Mesodermal cell (in vitro differentiated cells): ENCODE results near the gene LVRN. TPM values are rescaled to one million over a fixed set of nuclear protein-coding genes. Genes with fewer than 3 reads are reported as not detected.
"Not testable (repeated sequence)": the region's sequence is repeated elsewhere in the genome, so short reads cannot be mapped to it uniquely, and the experiment has no call there.

ENCODE experiments used
- H3K27ac ChIP-seq: 2 replicates; pipeline ENCODE4 v1.7.0; 2013; ENCODE audit warnings: mild to moderate bottlenecking, low read depth, low read length, moderate library complexity; ENCODE audit not compliant: severe bottlenecking
- H3K36me3 ChIP-seq: 2 replicates; pipeline ENCODE4 v1.7.1; 2013; ENCODE audit warnings: mild to moderate bottlenecking, low read length, moderate library complexity; ENCODE audit not compliant: control insufficient read depth, insufficient read depth
- H3K4me1 ChIP-seq: one replicate; pipeline ENCODE4 v1.7.1; 2013; ENCODE audit warnings: mild to moderate bottlenecking, low read length; ENCODE audit not compliant: insufficient read depth, control insufficient read depth, poor library complexity, severe bottlenecking
- H3K4me3 ChIP-seq: 2 replicates; pipeline ENCODE4 v1.7.0; 2013; ENCODE audit warnings: low read length, control low read depth, mild to moderate bottlenecking; ENCODE audit not compliant: insufficient read depth, poor library complexity, severe bottlenecking; ENCODE audit errors: extremely low read depth
- H3K9me3 ChIP-seq: 2 replicates; pipeline ENCODE4 v1.7.1; 2013; ENCODE audit warnings: mild to moderate bottlenecking, low read length, moderate library complexity; ENCODE audit not compliant: control insufficient read depth
- WGBS, 2 experiments: methylation state at CpG; one replicate each; pipeline ENCODE4 v1.1.5; 2013; ENCODE audit warnings: missing lambda C conversion rate in 2 of 2; ENCODE audit not compliant: insufficient coverage in 2 of 2; 5-methylcytosine and 5-hydroxymethylcytosine counted together
- polyA plus RNA-seq, 2 experiments: library from polyadenylated mRNA; stranded (reverse); fragments of 50-300 nt; gene quantifications; one replicate each; pipeline ENCODE4 v1.2.3, GENCODE V29; 2013

LVRN gene
- polyA plus RNA-seq (2013, experiment 1 of 2): 0.63 TPM
- 0.81 TPM for polyA plus RNA-seq (2013, experiment 2 of 2)

- H3K4me1 ChIP-seq: peaks cover 3% of the 10 kb centered on the region
- H3K4me3 ChIP-seq: peak within 1 kb of the TSS; percentile 31
- no peak within 1 kb of the TSS for H3K27ac ChIP-seq
- no peaks in the 10 kb centered on the region for H3K9me3 ChIP-seq
- 0 to 16% methylated on average over 5 to 8 of the region's 18 CpGs for WGBS, 2 experiments
- H3K36me3 ChIP-seq: no peaks in the 10 kb centered on the region
Observed at GRCh38 chr5:115962239-115962564, at the start of gene LVRN. Gene LVRN (plus strand): TSS chr5:115962475. CDS start chr5:115962618, 143 bp downstream.

GRCh38 chr5:115913623-115914400 lies 48.5 kb upstream of the LVRN start:
- not testable (repeated sequence) for H3K9me3 ChIP-seq, H3K27ac ChIP-seq, H3K4me1 ChIP-seq, H3K4me3 ChIP-seq, H3K36me3 ChIP-seq
- WGBS, 2 experiments: no CpG with 5 or more reads among the region's 5 CpGs

GRCh38 chr5:115920171-115920725 lies 42.0 kb upstream of the LVRN start:
- no peaks in the 10 kb centered on the region for H3K9me3 ChIP-seq
- H3K4me3 ChIP-seq: no peak overlapping the region
- no peaks in the 10 kb centered on the region for H3K4me1 ChIP-seq
- H3K27ac ChIP-seq: no peak overlapping the region
- WGBS, 2 experiments: 92 to 100% methylated on average over 2 of the region's 3 CpGs
- H3K36me3 ChIP-seq: no peaks in the 10 kb centered on the region

GRCh38 chr5:115928578-115929407 lies 33.5 kb upstream of the LVRN start:
- H3K9me3 ChIP-seq, H3K27ac ChIP-seq, H3K4me3 ChIP-seq, H3K4me1 ChIP-seq, H3K36me3 ChIP-seq: not testable (repeated sequence)
- 94 to 98% methylated on average over 10 of the region's 12 CpGs for WGBS, 2 experiments

- 87 to 91% methylated on average over 11 to 15 of the region's 17 CpGs for WGBS, 2 experiments
- not testable (repeated sequence) for H3K4me3 ChIP-seq, H3K36me3 ChIP-seq, H3K9me3 ChIP-seq, H3K4me1 ChIP-seq, H3K27ac ChIP-seq
Observed at GRCh38 chr5:115930171-115930570, 32.1 kb upstream of the LVRN start.

GRCh38 chr5:115930630-115931337 lies 31.5 kb upstream of the LVRN start:
- H3K9me3 ChIP-seq: no peaks in the 10 kb centered on the region
- no peak overlapping the region for H3K4me3 ChIP-seq
- H3K27ac ChIP-seq: no peak overlapping the region
- H3K4me1 ChIP-seq: no peaks in the 10 kb centered on the region
- WGBS, 2 experiments: 83 to 89% methylated on average over 1 to 2 of the region's 4 CpGs
- H3K36me3 ChIP-seq: no peaks in the 10 kb centered on the region

GRCh38 chr5:115932991-115933390 lies 29.3 kb upstream of the LVRN start:
- WGBS, 2 experiments: 87 to 92% methylated on average over 5 to 6 of the region's 6 CpGs
- no peaks in the 10 kb centered on the region for H3K4me1 ChIP-seq
- no peaks in the 10 kb centered on the region for H3K9me3 ChIP-seq
- no peaks in the 10 kb centered on the region for H3K36me3 ChIP-seq
- no peak overlapping the region for H3K27ac ChIP-seq
- H3K4me3 ChIP-seq: no peak overlapping the region

GRCh38 chr5:115934388-115934974 lies 27.8 kb upstream of the LVRN start:
- 94 to 96% methylated on average over 5 to 6 of the region's 10 CpGs for WGBS, 2 experiments
- no peak overlapping the region for H3K27ac ChIP-seq

GRCh38 chr5:115936031-115936430 lies 26.2 kb upstream of the LVRN start:
- Histone ChIP-seq H3K4me3 (no peak overlapping the region), H3K27ac (no peak overlapping the region), H3K4me1 (peaks cover 6% of the 10 kb centered on the region), H3K36me3 (no peaks in the 10 kb centered on the region), H3K9me3 (no peaks in the 10 kb centered on the region)
- 80% methylated on average over 1 of the region's 1 CpG; no CpG with 5 or more reads in 1 of the 2 experiments for WGBS, 2 experiments

More at GRCh38 chr5:115934388-115934974, 27.8 kb upstream of the LVRN start:
- Histone ChIP-seq H3K36me3 (no peaks in the 10 kb centered on the region), H3K4me3 (no peak overlapping the region), H3K4me1 (peaks cover 4% of the 10 kb centered on the region), H3K9me3 (no peaks in the 10 kb centered on the region)

GRCh38 chr5:115939059-115939458 lies 23.2 kb upstream of the LVRN start:
- Histone ChIP-seq H3K4me1 (peaks cover 8% of the 10 kb centered on the region), H3K4me3 (no peak overlapping the region), H3K9me3 (no peaks in the 10 kb centered on the region), H3K36me3 (no peaks in the 10 kb centered on the region), H3K27ac (no peak overlapping the region)
- WGBS, 2 experiments: 21 to 42% methylated on average over 2 of the region's 4 CpGs
